Small intestine (tissue), 7 donors: ENCODE measurements around the gene TBL3. TPM values are rescaled to one million over a fixed set of nuclear protein-coding genes. Genes with fewer than 3 reads are reported as not detected.

Source experiments
- DNase-seq, 2 donors: peaks; one replicate each; pipeline versions ENCODE4 v3.0.0 to v3.0.0-alpha.2; 2013
- FAIRE-seq: peaks from 2 replicates; lab custom pipeline; 2012; peaks lifted over from hg19 to GRCh38; lab: Jason Lieb, UNC
- H3K27ac ChIP-seq, 3 donors: one replicate each; pipeline ENCODE4 v1.5.1; 2013; ENCODE audit warnings: low read length in 2 of 3, mild to moderate bottlenecking in 2 of 3, control low read depth in 1 of 3, inconsistent platforms in 1 of 3, low read depth in 1 of 3, moderate library complexity in 1 of 3
- H3K27me3 ChIP-seq, 3 donors: one replicate each; pipeline ENCODE4 v1.6.1; 2013; ENCODE audit warnings: low read length in 3 of 3, inconsistent platforms in 1 of 3; ENCODE audit not compliant: control insufficient read depth in 3 of 3, insufficient read depth in 3 of 3
- H3K36me3 ChIP-seq, 3 donors: one replicate each; pipeline ENCODE4 v1.6.1; 2013; ENCODE audit warnings: low read length in 3 of 3, inconsistent platforms in 1 of 3, low read depth in 1 of 3, mild to moderate bottlenecking in 1 of 3, moderate library complexity in 1 of 3; ENCODE audit not compliant: control insufficient read depth in 3 of 3, insufficient read depth in 2 of 3
- H3K4me1 ChIP-seq, 3 donors: one replicate each; pipeline ENCODE4 v1.6.1; 2013; ENCODE audit warnings: low read length in 2 of 3, inconsistent platforms in 1 of 3, low read depth in 1 of 3, mild to moderate bottlenecking in 1 of 3, moderate library complexity in 1 of 3; ENCODE audit not compliant: control insufficient read depth in 3 of 3, insufficient read depth in 2 of 3
- H3K4me3 ChIP-seq, 3 donors: one replicate each; pipeline ENCODE4 v1.5.1; 2013; ENCODE audit warnings: low read length in 3 of 3, control low read depth in 1 of 3, inconsistent platforms in 1 of 3, low read depth in 1 of 3, mild to moderate bottlenecking in 1 of 3, moderate library complexity in 1 of 3
- H3K9me3 ChIP-seq, 2 donors: one replicate each; pipeline ENCODE4 v1.6.1; 2013; ENCODE audit warnings: low read depth in 1 of 2, low read length in 1 of 2; ENCODE audit not compliant: control insufficient read depth in 2 of 2, insufficient read depth in 1 of 2
- WGBS, 3 donors: extraction: QIAGEN DNeasy Blood & Tissue Kit; methylation state at CpG; one replicate each; pipeline ENCODE4 v1.1.7; 2013; 5-methylcytosine and 5-hydroxymethylcytosine counted together
- polyA plus RNA-seq, 4 donors: library from polyadenylated mRNA; stranded (reverse) in 3 of 4; unstranded in 1 of 4; fragments of 200-250 nt in 3 of 4; fragments of 120-200 nt in 1 of 4; gene quantifications; one replicate each; pipeline versions ENCODE4 v1.2.1 to v1.2.3, GENCODE V29; 2013
- donor health status: healthy with polysubstance abuse.
- donor health status: control.
- donor health status: control.
- donor health status: Bipolar disorder and iron deficiency.
- donor health status: healthy.

The TBL3 gene
- polyA plus RNA-seq, 4 donors, result 34.1 to 49.7 (median 45.6) TPM

DNA sequence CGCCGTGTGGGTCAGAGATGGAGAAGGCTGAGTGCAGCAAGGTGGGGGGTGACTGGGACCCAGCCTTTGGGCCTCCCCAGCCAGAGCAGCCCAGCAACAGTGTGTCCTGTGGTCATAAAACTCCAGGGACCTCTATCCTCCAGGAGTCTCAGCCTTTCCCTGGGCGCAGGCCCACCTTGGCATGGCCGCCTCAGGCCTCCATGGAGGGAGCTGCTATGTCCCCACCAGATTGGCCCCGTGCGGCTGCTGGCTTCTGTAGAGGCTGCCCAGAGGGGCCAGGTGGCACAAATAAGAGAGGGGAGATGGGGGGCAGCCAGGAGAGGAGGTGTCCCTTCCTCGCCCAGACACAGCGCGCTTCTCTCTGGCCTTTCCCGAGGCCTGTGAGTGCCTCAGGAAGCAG lies 15.3 kb downstream of the TBL3 start:
- Histone ChIP-seq H3K4me1 (peaks cover 0 to 51% (median 3%) of the 10 kb centered on the region in 3 donors), H3K27ac (no peak overlapping the region), H3K36me3 (peaks cover 2 to 29% (median 2%) of the 10 kb centered on the region in 3 donors), H3K9me3 (peaks cover 0 to 3% of the 10 kb centered on the region in 2 donors), H3K4me3 (no peak overlapping the region), H3K27me3 (peaks cover 3 to 45% (median 15%) of the 10 kb centered on the region in 3 donors)
- DNase-seq, result no peak
- 89 to 95% (median 92%) methylated on average over 9 to 10 of the region's 10 CpGs for WGBS, 3 donors
- FAIRE-seq, result no peak

- Histone ChIP-seq H3K4me1 (peaks cover 0 to 40% (median 0%) of the 10 kb centered on the region in 3 donors), H3K4me3 (peak within 1 kb of the TSS; percentile 22 to 35 (median 23)), H3K27ac (peak within 1 kb of the TSS in 1 of 3 donors; percentile 41), H3K36me3 (peaks cover 2 to 32% (median 2%) of the 10 kb centered on the region in 3 donors), H3K27me3 (peaks cover 3 to 35% (median 15%) of the 10 kb centered on the region in 3 donors), H3K9me3 (peaks cover 0 to 7% of the 10 kb centered on the region in 2 donors)
- DNase-seq (peak; percentile 30 to 36), FAIRE-seq (no peak)
- WGBS, 3 donors, result 5 to 10% (median 5%) methylated on average over 23 to 67 of the region's 67 CpGs
These were observed 17.6 kb downstream of the TBL3 start, which contains the start of gene SYNGR3 for GRCh38 chr16:1989209-1990100. Gene SYNGR3 (plus strand): TSS chr16:1989970. CDS start chr16:1990103, 133 bp downstream.

DNA sequence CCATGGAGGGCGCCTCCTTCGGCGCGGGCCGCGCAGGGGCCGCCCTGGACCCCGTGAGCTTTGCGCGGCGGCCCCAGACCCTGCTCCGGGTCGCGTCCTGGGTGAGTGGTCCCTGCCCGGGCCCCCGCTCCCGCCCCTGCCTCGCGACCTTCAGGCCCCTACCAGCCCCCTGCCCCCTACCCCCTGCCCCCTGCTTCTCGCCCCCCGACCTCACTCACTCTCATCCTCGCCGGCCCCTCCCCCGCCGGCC lies 18.2 kb downstream of the TBL3 start:
- H3K36me3 ChIP-seq, result peaks cover 2 to 30% (median 2%) of the 10 kb centered on the region in 3 donors
- peak overlapping the region in 2 of 3 donors; percentile 22 to 35 for H3K4me3 ChIP-seq
- H3K9me3 ChIP-seq, result peaks cover 0 to 7% of the 10 kb centered on the region in 2 donors
- WGBS, 3 donors, result 0 to 2% (median 0%) methylated on average over 3 to 25 of the region's 25 CpGs
- peaks cover 0 to 37% (median 0%) of the 10 kb centered on the region in 3 donors for H3K4me1 ChIP-seq
- peaks cover 3 to 35% (median 15%) of the 10 kb centered on the region in 3 donors for H3K27me3 ChIP-seq
- FAIRE-seq, result no peak
- H3K27ac ChIP-seq, result no peak overlapping the region
- DNase-seq, result no peak

DNA sequence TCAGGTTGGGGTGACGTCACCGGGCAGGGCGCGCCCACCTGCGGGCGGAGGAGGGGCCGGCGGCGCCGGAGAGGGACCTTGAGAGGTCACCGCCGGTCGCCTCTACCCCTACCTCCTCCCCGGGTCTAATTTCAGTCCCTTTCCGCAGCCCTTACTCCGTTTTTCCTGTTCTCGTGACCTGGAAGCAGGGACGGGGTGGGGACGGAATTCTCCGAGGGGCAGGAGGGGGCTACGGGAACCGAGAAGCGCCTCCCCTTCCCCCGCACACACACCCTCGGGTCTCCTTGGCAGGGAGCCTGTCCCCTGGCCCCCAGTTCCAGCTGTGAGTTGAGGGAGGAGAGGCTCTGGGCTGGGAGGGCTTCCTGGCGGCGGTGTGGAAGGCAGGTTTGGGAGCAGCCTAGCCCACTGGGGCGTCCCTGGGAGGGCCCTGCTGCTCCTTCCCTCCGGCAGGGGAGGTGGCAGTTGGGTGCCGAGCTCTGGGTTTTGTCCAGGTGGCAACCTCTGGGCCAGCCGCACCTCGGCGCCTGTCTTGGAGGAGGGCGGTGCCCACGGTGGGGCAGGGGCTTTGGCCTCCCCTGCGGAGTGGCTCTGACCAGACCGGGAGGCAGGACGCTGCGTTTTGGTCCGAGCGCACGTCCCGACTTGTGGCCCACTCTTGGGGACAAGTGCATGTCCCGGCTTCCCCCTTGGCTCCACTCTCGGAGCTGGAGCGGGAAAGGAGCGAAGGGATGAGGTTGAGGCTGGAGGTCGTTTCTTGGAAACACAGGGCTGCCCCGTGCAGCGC lies 18.7 kb downstream of the TBL3 start:
- H3K36me3 ChIP-seq, result peaks cover 2 to 30% (median 5%) of the 10 kb centered on the region in 3 donors
- WGBS, 3 donors, result 0 to 2% (median 2%) methylated on average over 35 to 50 of the region's 50 CpGs
- H3K9me3 ChIP-seq, result peaks cover 0 to 7% of the 10 kb centered on the region in 2 donors
- peak; percentile 40 to 53 for DNase-seq
- no peak for FAIRE-seq
- peak overlapping the region; percentile 22 to 35 (median 23) for H3K4me3 ChIP-seq
- H3K27me3 ChIP-seq, result peaks cover 3 to 35% (median 15%) of the 10 kb centered on the region in 3 donors
- H3K27ac ChIP-seq, result peak overlapping the region in 1 of 3 donors; percentile 41
- peaks cover 0 to 32% (median 0%) of the 10 kb centered on the region in 3 donors for H3K4me1 ChIP-seq

DNA sequence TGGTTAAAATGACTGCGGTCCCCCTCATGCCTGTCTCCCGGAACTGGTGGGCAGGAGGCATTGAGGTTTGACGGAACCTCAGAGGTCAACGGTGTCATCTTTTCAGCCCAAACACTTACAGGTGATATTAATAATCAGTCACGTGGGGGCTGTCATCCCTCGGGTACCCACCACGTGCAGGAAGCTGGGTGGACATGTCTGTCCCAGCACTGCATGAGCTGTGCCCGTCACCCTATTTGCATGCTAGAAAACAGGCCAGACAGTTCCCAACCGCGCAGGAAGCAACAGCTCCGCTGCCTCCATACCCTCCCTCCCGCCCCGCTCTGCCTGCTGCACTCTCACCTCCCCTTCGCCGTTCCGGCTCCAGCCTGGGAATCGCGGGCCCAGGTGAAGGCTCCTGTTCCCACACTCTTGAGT lies 19.3 kb downstream of the TBL3 start:
- DNase-seq (peak; percentile 34 to 38), FAIRE-seq (no peak)
- H3K4me3 ChIP-seq, result peak overlapping the region in 1 of 3 donors; percentile 36
- peaks cover 0 to 7% of the 10 kb centered on the region in 2 donors for H3K9me3 ChIP-seq
- 5 to 8% (median 7%) methylated on average over 18 of the region's 18 CpGs for WGBS, 3 donors
- peaks cover 2 to 26% (median 5%) of the 10 kb centered on the region in 3 donors for H3K36me3 ChIP-seq
- H3K27me3 ChIP-seq, result peaks cover 3 to 35% (median 15%) of the 10 kb centered on the region in 3 donors
- H3K27ac ChIP-seq, result peak overlapping the region in 1 of 3 donors; percentile 77
- H3K4me1 ChIP-seq, result peaks cover 0 to 26% (median 0%) of the 10 kb centered on the region in 3 donors

- H3K36me3 ChIP-seq, result peaks cover 0 to 23% (median 5%) of the 10 kb centered on the region in 3 donors
- H3K27ac ChIP-seq, result peak overlapping the region in 2 of 3 donors; percentile 63 to 77
- H3K4me1 ChIP-seq, result peaks cover 0 to 22% (median 0%) of the 10 kb centered on the region in 3 donors
- DNase-seq (no peak), FAIRE-seq (no peak)
- peak overlapping the region in 1 of 3 donors; percentile 36 for H3K4me3 ChIP-seq
- WGBS, 3 donors, result 12 to 17% (median 13%) methylated on average over 14 to 22 of the region's 22 CpGs
- peaks cover 3 to 35% (median 15%) of the 10 kb centered on the region in 3 donors for H3K27me3 ChIP-seq
- peaks cover 0 to 7% of the 10 kb centered on the region in 2 donors for H3K9me3 ChIP-seq
These were observed 19.7 kb downstream of the TBL3 start for GRCh38 chr16:1991588-1991947.

- 3 to 14% (median 12%) methylated on average over 55 to 96 of the region's 96 CpGs for WGBS, 3 donors
- DNase-seq, result peak; percentile 93
- Histone ChIP-seq H3K9me3 (peaks cover 0 to 7% of the 10 kb centered on the region in 2 donors), H3K4me3 (peak overlapping the region in 1 of 3 donors; percentile 36), H3K27me3 (peaks cover 3 to 35% (median 15%) of the 10 kb centered on the region in 3 donors), H3K4me1 (peaks cover 0 to 21% (median 0%) of the 10 kb centered on the region in 3 donors), H3K27ac (peak overlapping the region in 2 of 3 donors; percentile 63 to 77), H3K36me3 (peaks cover 0 to 23% (median 3%) of the 10 kb centered on the region in 3 donors)
- no peak for FAIRE-seq
These were observed 20.3 kb downstream of the TBL3 start for GRCh38 chr16:1991948-1992703.
